GM18498 (cell line): ENCODE results near the gene FGG.

Experiments
- ATAC-seq: cut with Tn5 transposase; IDR thresholded peaks from one replicate; pipeline ENCODE4 v1.9.1; 2021; ENCODE audit warnings: mild to moderate bottlenecking, moderate library complexity; ENCODE audit not compliant: unreplicated experiment

Gene FGG

GRCh38 chr4:154559494-154560418, 52.7 kb downstream of the FGG start:
- ATAC-seq = peak; percentile 87

DNA sequence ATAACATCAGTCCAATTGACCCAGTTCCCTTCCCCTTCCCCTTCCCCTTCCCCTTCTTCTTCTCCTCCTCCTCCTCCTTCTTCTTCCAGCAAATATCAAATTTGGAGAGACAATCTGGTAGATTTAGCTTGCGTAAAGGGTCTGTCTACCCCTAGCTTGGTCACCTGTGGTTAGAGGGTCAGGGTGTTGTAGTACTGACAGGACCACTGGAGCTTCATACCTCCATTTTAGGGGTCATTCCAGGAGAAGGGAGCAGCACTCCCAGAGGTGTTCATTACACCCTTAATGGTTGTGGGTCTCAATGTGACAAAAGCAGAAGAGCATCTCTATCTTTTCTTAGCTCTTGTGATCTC, 53.3 kb downstream of the FGG start:
- peak; percentile 23 for ATAC-seq
